ENCODE results near the gene APOL4. TPM values are rescaled to one million over a fixed set of nuclear protein-coding genes. Genes with fewer than 3 reads are reported as not detected.

Gene APOL4, protein sequence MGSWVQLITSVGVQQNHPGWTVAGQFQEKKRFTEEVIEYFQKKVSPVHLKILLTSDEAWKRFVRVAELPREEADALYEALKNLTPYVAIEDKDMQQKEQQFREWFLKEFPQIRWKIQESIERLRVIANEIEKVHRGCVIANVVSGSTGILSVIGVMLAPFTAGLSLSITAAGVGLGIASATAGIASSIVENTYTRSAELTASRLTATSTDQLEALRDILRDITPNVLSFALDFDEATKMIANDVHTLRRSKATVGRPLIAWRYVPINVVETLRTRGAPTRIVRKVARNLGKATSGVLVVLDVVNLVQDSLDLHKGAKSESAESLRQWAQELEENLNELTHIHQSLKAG
- 6.3 TPM for total RNA-seq

DNA sequence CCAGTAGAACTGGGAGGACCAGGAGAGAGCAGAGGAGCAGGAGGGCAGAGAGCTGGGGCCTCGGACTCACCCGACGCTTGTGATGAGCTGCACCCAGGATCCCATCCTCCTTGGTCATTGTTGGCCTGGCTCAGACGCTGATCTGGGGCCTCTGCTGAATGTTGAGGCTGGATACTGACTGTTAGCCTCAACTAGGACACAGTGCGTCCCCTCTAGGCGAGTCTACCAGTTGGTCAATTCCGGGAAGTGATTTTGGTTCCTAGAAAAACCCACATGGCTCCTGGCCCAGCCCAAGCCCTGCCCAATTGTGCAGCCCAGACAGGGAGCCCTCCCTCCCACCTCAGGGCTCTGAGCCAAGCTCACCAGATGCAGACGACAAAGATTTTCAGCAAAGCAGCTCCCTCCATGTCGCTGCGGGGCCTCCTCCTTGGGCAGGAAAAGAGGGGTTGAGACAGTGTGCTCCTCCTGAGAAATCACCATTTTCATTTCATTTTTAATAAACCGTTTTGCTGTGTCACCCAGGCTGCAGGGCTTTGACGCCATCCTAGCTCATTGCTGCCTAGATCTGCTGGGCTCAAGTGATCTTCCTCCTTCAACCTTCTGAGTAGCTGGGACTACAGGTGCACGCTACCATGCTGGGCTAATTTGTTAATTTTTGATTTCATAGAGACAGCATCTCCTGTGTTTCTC, at the start of gene APOL4:
TSS of gene APOL4 (minus strand) at position 180 of the 690 bp plus-strand sequence. CDS start at position 105, 75 bp downstream.

DNA sequence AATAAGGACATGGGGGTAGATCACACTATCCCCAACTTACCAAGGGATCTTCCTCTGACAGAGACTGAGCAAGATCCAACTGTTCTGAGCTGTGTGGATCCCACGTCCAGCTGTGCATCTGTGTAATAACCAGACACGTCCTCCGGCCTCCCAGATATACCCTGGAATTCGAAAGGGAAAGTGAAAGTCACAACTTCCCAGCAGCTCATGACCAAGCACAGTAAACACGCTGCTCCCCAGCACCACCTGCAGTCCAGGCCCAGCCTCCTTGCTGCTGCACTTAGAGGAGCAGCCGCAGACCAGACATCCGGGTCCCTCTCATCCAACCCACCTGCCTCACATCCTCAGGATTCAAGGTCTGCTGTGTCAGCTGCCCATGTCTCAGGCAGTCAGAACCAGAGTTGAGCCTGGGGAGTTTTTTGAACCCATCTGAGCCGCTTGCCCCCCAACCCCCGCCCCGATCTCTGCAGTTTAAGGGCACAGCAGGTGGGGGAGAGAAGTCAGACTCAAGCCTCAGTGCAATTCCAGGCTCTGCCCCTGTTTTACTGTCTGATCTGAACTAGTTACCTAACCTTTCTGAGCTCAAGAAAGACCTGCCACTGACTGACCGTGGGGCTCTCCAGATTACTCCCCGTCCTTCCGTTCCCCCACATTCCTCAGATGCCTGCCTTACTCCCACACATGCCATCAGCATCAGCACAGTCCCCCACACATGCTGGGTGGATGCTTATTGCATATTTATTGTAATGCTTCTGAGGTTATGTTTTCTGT, 38.0 kb upstream of the APOL4 start, which contains the start of gene APOL2:
TSS of gene APOL2 (minus strand) at position 127 of the 771 bp plus-strand sequence. CDS start 6,365 bp downstream, outside the sequence.

DNA sequence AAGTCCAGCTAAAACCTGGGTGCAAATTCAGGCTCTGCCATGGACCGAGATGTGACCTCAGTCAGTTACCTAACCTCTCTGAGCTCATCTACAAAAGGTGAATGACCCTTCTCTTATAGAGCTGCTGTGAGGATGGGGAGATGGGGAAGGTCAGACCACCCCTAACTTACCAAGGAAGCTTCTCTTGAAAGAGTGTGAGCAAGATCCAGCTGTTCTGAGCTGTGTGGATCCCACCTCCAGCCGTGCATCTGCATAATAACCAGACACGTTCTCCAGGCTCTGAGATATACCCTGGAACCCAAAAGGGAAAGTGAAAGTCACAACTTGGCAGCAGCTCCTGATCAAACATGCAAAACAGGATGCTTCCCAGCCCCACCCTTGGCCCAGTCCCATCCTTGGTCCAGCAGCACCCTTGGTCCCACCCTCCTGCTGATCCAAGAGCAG, 41.1 kb downstream of the APOL4 start, which contains the start of gene APOL3:
TSS of gene APOL3 (minus strand) at position 257 of the 444 bp plus-strand sequence. CDS start 11,700 bp downstream, outside the sequence.

Other genes starting within 250 kb of the APOL4 start
- gene RBFOX2, start 173.0 kb downstream of the APOL4 start, total RNA-seq = 170 TPM
- 20.4 TPM for gene APOL3, start 41.1 kb downstream of the APOL4 start, total RNA-seq
- gene APOL2, start 37.7 kb upstream of the APOL4 start, total RNA-seq = 41.9 TPM
- 12.3 TPM for gene APOL1, start 51.3 kb upstream of the APOL4 start, total RNA-seq
- 324 TPM for gene MYH9, start 186.2 kb upstream of the APOL4 start, total RNA-seq